H9 (cell line): Measurements from ENCODE around the gene DEFB123. TPM values are rescaled to one million over a fixed set of nuclear protein-coding genes. Genes with fewer than 3 reads are reported as not detected.

Experiments used
- DNase-seq: peaks from one replicate; pipeline ENCODE4 v3.0.0-alpha.2; 2017
- H2AFZ ChIP-seq: one replicate; pipeline ENCODE4 v1.6.1; 2013; ENCODE audit warnings: mild to moderate bottlenecking, low read length, control low read depth, moderate library complexity
- H2AK5ac ChIP-seq: 2 replicates; pipeline ENCODE4 v1.6.1; 2013; ENCODE audit warnings: low read length, control low read depth, mixed read lengths; ENCODE audit not compliant: insufficient read length
- H2BK120ac ChIP-seq: one replicate; pipeline ENCODE4 v1.6.1; 2013; ENCODE audit warnings: low read depth, mild to moderate bottlenecking, low read length, control low read depth, inconsistent platforms; ENCODE audit not compliant: poor library complexity, severe bottlenecking
- H2BK12ac ChIP-seq: 2 replicates; pipeline ENCODE4 v1.6.1; 2013; ENCODE audit warnings: low read length, control low read depth, mixed read lengths, low read depth; ENCODE audit not compliant: insufficient read length
- H2BK15ac ChIP-seq: 2 replicates; pipeline ENCODE4 v1.6.1; 2013; ENCODE audit warnings: low read depth, low read length, control low read depth
- H2BK20ac ChIP-seq: one replicate; pipeline ENCODE4 v1.6.1; 2013; ENCODE audit warnings: low read depth, mild to moderate bottlenecking, low read length, control low read depth, inconsistent platforms; ENCODE audit not compliant: poor library complexity, severe bottlenecking
- H2BK5ac ChIP-seq: 2 replicates; pipeline ENCODE4 v1.6.1; 2013; ENCODE audit warnings: low read length, control low read depth, mixed read lengths; ENCODE audit not compliant: insufficient read length
- H3K14ac ChIP-seq: 2 replicates; pipeline ENCODE4 v1.6.1; 2013; ENCODE audit warnings: low read length, control low read depth; ENCODE audit not compliant: insufficient read depth
- H3K18ac ChIP-seq: 2 replicates; pipeline ENCODE4 v1.6.1; 2013; ENCODE audit warnings: low read depth, mild to moderate bottlenecking, mixed read lengths, low read length, control low read depth; ENCODE audit not compliant: insufficient read length
- H3K23ac ChIP-seq: 2 replicates; pipeline ENCODE4 v1.6.1; 2013; ENCODE audit warnings: low read length, control low read depth, mixed read lengths, low read depth; ENCODE audit not compliant: insufficient read length
- H3K23me2 ChIP-seq: 2 replicates; pipeline ENCODE4 v1.6.1; 2013; ENCODE audit warnings: low read depth, mild to moderate bottlenecking, mixed read lengths, low read length, control low read depth; ENCODE audit not compliant: insufficient read length, poor library complexity, severe bottlenecking
- H3K27ac ChIP-seq: 2 replicates; pipeline ENCODE4 v1.5.1; 2013; ENCODE audit warnings: low read length, control low read depth, mixed read lengths, low read depth; ENCODE audit not compliant: insufficient read length
- H3K27me3 ChIP-seq: 2 replicates; pipeline ENCODE4 v1.6.1; 2013; ENCODE audit warnings: low read length, control low read depth, inconsistent platforms; ENCODE audit not compliant: insufficient read depth
- H3K4ac ChIP-seq: 2 replicates; pipeline ENCODE4 v1.6.1; 2013; ENCODE audit warnings: low read depth, mild to moderate bottlenecking, control low read depth, inconsistent platforms, low read length, moderate library complexity
- H3K4me1 ChIP-seq: 2 replicates; pipeline ENCODE4 v1.6.1; 2013; ENCODE audit warnings: low read length, control low read depth, inconsistent platforms; ENCODE audit not compliant: insufficient read depth
- H3K4me2 ChIP-seq: 2 replicates; pipeline ENCODE4 v1.6.1; 2013; ENCODE audit warnings: low read length, control low read depth, mixed read lengths; ENCODE audit not compliant: insufficient read length, insufficient read depth
- H3K56ac ChIP-seq: 2 replicates; pipeline ENCODE4 v1.6.1; 2013; ENCODE audit warnings: low read depth, mild to moderate bottlenecking, mixed read lengths, low read length, control low read depth; ENCODE audit not compliant: insufficient read length
- H3K79me1 ChIP-seq: 2 replicates; pipeline ENCODE4 v1.6.1; 2013; ENCODE audit warnings: low read depth, mild to moderate bottlenecking, moderate library complexity, low read length, control low read depth, inconsistent platforms; ENCODE audit not compliant: insufficient read depth, poor library complexity, severe bottlenecking
- H3K79me2 ChIP-seq: 2 replicates; pipeline ENCODE4 v1.6.1; 2013; ENCODE audit warnings: low read length, control low read depth, inconsistent platforms; ENCODE audit not compliant: insufficient read depth
- H3K9ac ChIP-seq: 2 replicates; pipeline ENCODE4 v1.6.1; 2013; ENCODE audit warnings: low read length, control low read depth, mixed read lengths; ENCODE audit not compliant: insufficient read length; ENCODE audit errors: extremely low read depth
- H3K9me3 ChIP-seq: one replicate; pipeline ENCODE4 v1.6.1; 2013; ENCODE audit warnings: low read depth, low read length, inconsistent platforms; ENCODE audit not compliant: control insufficient read depth
- H3T11ph ChIP-seq: one replicate; pipeline ENCODE4 v1.6.1; 2013; ENCODE audit warnings: mild to moderate bottlenecking, low read length, control low read depth, inconsistent platforms
- H4K20me1 ChIP-seq: one replicate; pipeline ENCODE4 v1.6.1; 2013; ENCODE audit not compliant: control insufficient read depth, insufficient read length, insufficient read depth
- H4K5ac ChIP-seq: 2 replicates; pipeline ENCODE4 v1.6.1; 2013; ENCODE audit warnings: low read depth, mild to moderate bottlenecking, mixed read lengths, low read length, control low read depth; ENCODE audit not compliant: insufficient read length
- H4K8ac ChIP-seq: replicated peaks from 2 replicates; pipeline ENCODE4 v1.6.1; 2013; ENCODE audit warnings: low read length, control low read depth, mixed read lengths, low read depth; ENCODE audit not compliant: insufficient read length
- H4K91ac ChIP-seq: 2 replicates; pipeline ENCODE4 v1.6.1; 2013; ENCODE audit warnings: low read depth, mild to moderate bottlenecking, moderate library complexity, mixed read lengths, low read length, control low read depth; ENCODE audit not compliant: insufficient read length
- H3K27ac Mint-ChIP-seq, 3 experiments: 2 replicates in 2 of 3; 3 replicates in 1 of 3; pipeline ENCODE4 v1.8.0; 2020 to 2021; ENCODE audit warnings: mixed read lengths in 3 of 3, mild to moderate bottlenecking in 1 of 3, moderate library complexity in 1 of 3
- H3K27me3 Mint-ChIP-seq: 2 replicates; pipeline ENCODE4 v1.8.0; 2021; ENCODE audit warnings: low read depth, mild to moderate bottlenecking, moderate library complexity, mixed read lengths
- H3K36me3 Mint-ChIP-seq, 3 experiments: 2 replicates in 2 of 3; 3 replicates in 1 of 3; pipeline ENCODE4 v1.8.0; 2020 to 2021; ENCODE audit warnings: low read depth in 3 of 3, mixed read lengths in 3 of 3; ENCODE audit not compliant: insufficient read depth in 1 of 3
- H3K4me1 Mint-ChIP-seq, 2 experiments: 2 replicates each; pipeline ENCODE4 v1.8.0; 2020; ENCODE audit warnings: mixed read lengths in 2 of 2
- H3K4me3 Mint-ChIP-seq, 2 experiments: 2 replicates in 1 of 2; 3 replicates in 1 of 2; pipeline ENCODE4 v1.8.0; 2020 to 2021; ENCODE audit warnings: mild to moderate bottlenecking in 2 of 2, mixed read lengths in 2 of 2, moderate library complexity in 1 of 2
- H3K9me3 Mint-ChIP-seq, 2 experiments: 2 replicates in 1 of 2; 3 replicates in 1 of 2; pipeline ENCODE4 v1.8.0; 2020; ENCODE audit warnings: mild to moderate bottlenecking in 2 of 2, mixed read lengths in 2 of 2, moderate library complexity in 1 of 2
- WGBS: extraction: QIAGEN DNeasy Blood & Tissue Kit; methylation state at CpG from one replicate; pipeline ENCODE4 v1.1.7; 2013; ENCODE audit warnings: missing lambda C conversion rate, low lambda C conversion rate, mixed read lengths; ENCODE audit not compliant: insufficient read length; ENCODE audit errors: extremely low coverage; 5-methylcytosine and 5-hydroxymethylcytosine counted together
- total RNA-seq: library from RNA; stranded (reverse); gene quantifications from 2 replicates; pipeline ENCODE4 v1.2.1, GENCODE V29; 2021
- TF ChIP-seq, protein P1 (sequence below): fragments of 200-600 bp; sonication (generic); conservative IDR thresholded peaks from 3 replicates; pipeline ENCODE4 v1.8.0; 2021; ENCODE audit warnings: antibody characterized with exemption, mild to moderate bottlenecking

The DEFB123 gene
- total RNA-seq, 1 experiment from 2014 or later = not detected

DNA sequence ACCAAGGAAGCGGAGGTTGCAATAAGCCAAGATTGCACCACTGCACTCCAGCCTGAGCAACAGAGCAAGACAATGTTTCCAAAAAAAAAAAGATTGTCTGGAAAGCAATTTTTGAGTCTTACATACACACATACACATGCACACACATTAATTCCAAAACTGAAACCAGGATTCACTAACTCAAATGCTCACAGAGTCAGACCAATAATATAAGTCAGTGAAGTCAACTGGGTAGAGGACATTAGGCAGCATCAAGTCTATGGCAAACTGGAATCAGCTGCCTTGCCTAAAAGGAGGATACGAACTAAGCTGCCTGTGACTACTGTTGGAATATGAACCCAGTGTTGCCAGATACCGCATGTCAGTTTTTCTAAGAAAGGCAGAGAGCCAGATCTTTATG, 50.3 kb downstream of the DEFB123 start:
- H3K4me3 Mint-ChIP-seq = no peak overlapping the region
- Histone ChIP-seq H3K9me3 (peaks cover 48% of the 10 kb centered on the region), H3K27me3 (no peaks in the 10 kb centered on the region), H3K18ac (no peak overlapping the region), H3T11ph (no peak overlapping the region), H4K91ac (no peak overlapping the region), H2AFZ (no peak overlapping the region), H3K27ac (no peak overlapping the region), H3K4me1 (no peaks in the 10 kb centered on the region), H3K79me1 (no peaks in the 10 kb centered on the region), H3K4me2 (no peak overlapping the region), H2BK15ac (no peak overlapping the region), H3K4ac (no peak overlapping the region), H2BK12ac (no peak overlapping the region), H3K79me2 (no peaks in the 10 kb centered on the region), H2BK120ac (no peak overlapping the region), H2AK5ac (no peak overlapping the region), H4K8ac (no peak overlapping the region), H2BK20ac (no peak overlapping the region), H3K14ac (no peak overlapping the region), H3K56ac (no peak overlapping the region), H4K5ac (no peak overlapping the region), H3K23me2 (no peaks in the 10 kb centered on the region), H4K20me1 (no peaks in the 10 kb centered on the region), H3K23ac (no peak overlapping the region), H2BK5ac (no peak overlapping the region), H3K9ac (no peak overlapping the region)
- H3K27ac Mint-ChIP-seq = no peak overlapping the region
- peaks cover 68 to 89% of the 10 kb centered on the region in 2 experiments for H3K9me3 Mint-ChIP-seq
- H3K36me3 Mint-ChIP-seq = peaks cover 0 to 29% (median 4%) of the 10 kb centered on the region in 3 experiments; a peak in 4 of 7 replicates
- TF ChIP-seq, protein P1, sequence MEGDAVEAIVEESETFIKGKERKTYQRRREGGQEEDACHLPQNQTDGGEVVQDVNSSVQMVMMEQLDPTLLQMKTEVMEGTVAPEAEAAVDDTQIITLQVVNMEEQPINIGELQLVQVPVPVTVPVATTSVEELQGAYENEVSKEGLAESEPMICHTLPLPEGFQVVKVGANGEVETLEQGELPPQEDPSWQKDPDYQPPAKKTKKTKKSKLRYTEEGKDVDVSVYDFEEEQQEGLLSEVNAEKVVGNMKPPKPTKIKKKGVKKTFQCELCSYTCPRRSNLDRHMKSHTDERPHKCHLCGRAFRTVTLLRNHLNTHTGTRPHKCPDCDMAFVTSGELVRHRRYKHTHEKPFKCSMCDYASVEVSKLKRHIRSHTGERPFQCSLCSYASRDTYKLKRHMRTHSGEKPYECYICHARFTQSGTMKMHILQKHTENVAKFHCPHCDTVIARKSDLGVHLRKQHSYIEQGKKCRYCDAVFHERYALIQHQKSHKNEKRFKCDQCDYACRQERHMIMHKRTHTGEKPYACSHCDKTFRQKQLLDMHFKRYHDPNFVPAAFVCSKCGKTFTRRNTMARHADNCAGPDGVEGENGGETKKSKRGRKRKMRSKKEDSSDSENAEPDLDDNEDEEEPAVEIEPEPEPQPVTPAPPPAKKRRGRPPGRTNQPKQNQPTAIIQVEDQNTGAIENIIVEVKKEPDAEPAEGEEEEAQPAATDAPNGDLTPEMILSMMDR = no peak
- DNase-seq = no peak
- H3K4me1 Mint-ChIP-seq = no peaks in the 10 kb centered on the region
- peaks cover 8% of the 10 kb centered on the region for H3K27me3 Mint-ChIP-seq
- no CpG with 5 or more reads among the region's 3 CpGs for WGBS
